ENCODE measurements around the gene MYL5. TPM values are rescaled to one million over a fixed set of nuclear protein-coding genes. Genes with fewer than 3 reads are reported as not detected.

MYL5 gene
- total and polyA plus RNA-seq, 12 donors = 5.9 to 77.6 (median 21.5) TPM

- no peak overlapping the region for H3K4me3 ChIP-seq
- peaks cover 8% of the 10 kb centered on the region for H3K27me3 ChIP-seq
- intact Hi-C loops (cut with DNase I) = no loop called here
- no peaks in the 10 kb centered on the region for H3K9me3 ChIP-seq (replicated peaks in 1 of 3)
- no peaks in the 10 kb centered on the region for H3K36me3 ChIP-seq (replicated peaks in 1 of 2)
- TF ChIP-seq POLR2A (IDR thresholded peaks at IDR 0.05) (no peak), CTCF (IDR thresholded peaks at IDR 0.05) (no peak)
- 74 to 89% (median 85%) methylated on average over 6 to 13 of the region's 13 CpGs for WGBS, 4 donors
- no peak overlapping the region for H3K27ac ChIP-seq
- H3K4me1 ChIP-seq (replicated peaks in 1 of 2) = no peaks in the 10 kb centered on the region
- no peak for DNase-seq
Measured at GRCh38 chr4:649751-650310, 24.5 kb upstream of the MYL5 start.

GRCh38 chr4:650461-650860, 23.9 kb upstream of the MYL5 start:
- intact Hi-C loops (cut with DNase I) = no loop called here
- Histone ChIP-seq H3K36me3 (replicated peaks in 1 of 2) (no peaks in the 10 kb centered on the region), H3K9me3 (replicated peaks in 1 of 3) (no peaks in the 10 kb centered on the region), H3K27me3 (peaks cover 8% of the 10 kb centered on the region), H3K27ac (no peak overlapping the region), H3K4me1 (replicated peaks in 1 of 2) (no peaks in the 10 kb centered on the region), H3K4me3 (no peak overlapping the region)
- TF ChIP-seq POLR2A (IDR thresholded peaks at IDR 0.05) = no peak
- no peak for TF ChIP-seq CTCF (IDR thresholded peaks at IDR 0.05)
- WGBS, 4 donors = 65 to 70% (median 69%) methylated on average over 7 to 18 of the region's 18 CpGs
- no peak for DNase-seq

- TF ChIP-seq CTCF (IDR thresholded peaks at IDR 0.05) (no peak), POLR2A (IDR thresholded peaks at IDR 0.05) (no peak)
- Histone ChIP-seq H3K27ac (no peak overlapping the region), H3K9me3 (replicated peaks in 1 of 3) (no peaks in the 10 kb centered on the region), H3K36me3 (replicated peaks in 1 of 2) (no peaks in the 10 kb centered on the region), H3K27me3 (peaks cover 8% of the 10 kb centered on the region), H3K4me1 (replicated peaks in 1 of 2) (no peaks in the 10 kb centered on the region), H3K4me3 (no peak overlapping the region)
- WGBS, 4 donors = 36 to 55% (median 42%) methylated on average over 16 to 49 of the region's 49 CpGs
- intact Hi-C loops (cut with DNase I) = no loop called here
- DNase-seq = no peak
Measured at GRCh38 chr4:650951-651883, 23.1 kb upstream of the MYL5 start.

- WGBS, 4 donors = 54 to 66% (median 60%) methylated on average over 23 to 24 of the region's 24 CpGs
- peaks cover 8% of the 10 kb centered on the region for H3K27me3 ChIP-seq
Measured at GRCh38 chr4:651884-652642, 22.3 kb upstream of the MYL5 start.

More at GRCh38 chr4:651884-652642, 22.3 kb upstream of the MYL5 start:
- H3K27ac ChIP-seq = no peak overlapping the region
- no peak for TF ChIP-seq POLR2A (IDR thresholded peaks at IDR 0.05)
- no peak for TF ChIP-seq CTCF (IDR thresholded peaks at IDR 0.05)
- no peaks in the 10 kb centered on the region for H3K36me3 ChIP-seq (replicated peaks in 1 of 2)
- no peaks in the 10 kb centered on the region for H3K9me3 ChIP-seq (replicated peaks in 1 of 3)
- DNase-seq = no peak
- no peaks in the 10 kb centered on the region for H3K4me1 ChIP-seq (replicated peaks in 1 of 2)
- H3K4me3 ChIP-seq = no peak overlapping the region
- intact Hi-C loops (cut with DNase I) = no loop called here
